ENCODE results near the gene SPINK8.
"Not testable (repeated sequence)": the region's sequence is repeated elsewhere in the genome, so short reads cannot be mapped to it uniquely, and the experiment has no call there.

The SPINK8 gene

GRCh38 chr3:48275287-48276027 is 58.0 kb downstream of the SPINK8 start:
- no peaks in the 10 kb centered on the region for H3K27me3 Mint-ChIP-seq
- peaks cover 9% of the 10 kb centered on the region for H3K36me3 Mint-ChIP-seq (ENCODE audit: low read depth)
- no peaks in the 10 kb centered on the region for H3K9me3 Mint-ChIP-seq
- no peak overlapping the region for H3K4me3 Mint-ChIP-seq
- H3K27ac Mint-ChIP-seq = no peak overlapping the region
- H3K4me1 Mint-ChIP-seq (ENCODE audit: low read depth) = peaks cover 6% of the 10 kb centered on the region

GRCh38 chr3:48274452-48274851 is 59.0 kb downstream of the SPINK8 start:
- Mint-ChIP-seq H3K27ac (no peak overlapping the region), H3K4me1 (ENCODE audit: low read depth) (peaks cover 16% of the 10 kb centered on the region)

DNA sequence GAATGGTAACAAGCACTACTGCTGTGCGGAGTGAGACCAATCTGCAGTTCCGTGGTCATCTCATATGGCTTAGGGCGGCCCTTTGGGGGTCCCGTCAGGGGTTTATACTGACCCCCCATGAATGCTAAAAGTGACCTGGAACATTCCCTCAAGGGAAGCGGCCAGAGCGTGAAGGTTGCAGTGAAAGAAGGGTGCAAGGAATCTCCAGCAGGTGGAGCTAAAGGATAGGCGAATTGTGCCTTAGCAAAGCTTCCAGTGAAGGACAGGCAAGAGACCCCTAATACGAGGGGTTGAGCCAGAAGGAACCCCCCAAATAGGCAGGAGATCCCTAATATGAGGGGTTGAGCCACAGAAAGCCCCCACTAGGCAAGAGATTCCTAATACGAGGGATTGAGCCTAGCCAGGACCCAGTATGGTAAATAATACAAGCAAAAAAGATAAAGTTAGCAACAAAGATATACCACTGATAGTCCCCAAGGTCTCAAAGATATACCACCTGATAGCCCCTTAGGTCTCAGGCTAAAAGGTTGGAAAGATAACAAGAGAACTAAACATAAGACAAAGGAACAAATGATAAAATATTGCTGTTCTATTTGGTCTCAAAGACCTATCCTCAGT is 59.8 kb downstream of the SPINK8 start:
- no peaks in the 10 kb centered on the region for H3K27me3 Mint-ChIP-seq
- H3K27ac Mint-ChIP-seq = peak overlapping the region; percentile 45
- peaks cover 23% of the 10 kb centered on the region for H3K4me1 Mint-ChIP-seq (ENCODE audit: low read depth)
- no peak overlapping the region for H3K4me3 Mint-ChIP-seq
- H3K36me3 Mint-ChIP-seq (ENCODE audit: low read depth) = peaks cover 27% of the 10 kb centered on the region
- H3K9me3 Mint-ChIP-seq = no peaks in the 10 kb centered on the region

More at GRCh38 chr3:48274452-48274851, 59.0 kb downstream of the SPINK8 start:
- Mint-ChIP-seq H3K36me3 (ENCODE audit: low read depth) (peaks cover 19% of the 10 kb centered on the region), H3K27me3 (no peaks in the 10 kb centered on the region), H3K9me3 (no peaks in the 10 kb centered on the region), H3K4me3 (no peak overlapping the region)

DNA sequence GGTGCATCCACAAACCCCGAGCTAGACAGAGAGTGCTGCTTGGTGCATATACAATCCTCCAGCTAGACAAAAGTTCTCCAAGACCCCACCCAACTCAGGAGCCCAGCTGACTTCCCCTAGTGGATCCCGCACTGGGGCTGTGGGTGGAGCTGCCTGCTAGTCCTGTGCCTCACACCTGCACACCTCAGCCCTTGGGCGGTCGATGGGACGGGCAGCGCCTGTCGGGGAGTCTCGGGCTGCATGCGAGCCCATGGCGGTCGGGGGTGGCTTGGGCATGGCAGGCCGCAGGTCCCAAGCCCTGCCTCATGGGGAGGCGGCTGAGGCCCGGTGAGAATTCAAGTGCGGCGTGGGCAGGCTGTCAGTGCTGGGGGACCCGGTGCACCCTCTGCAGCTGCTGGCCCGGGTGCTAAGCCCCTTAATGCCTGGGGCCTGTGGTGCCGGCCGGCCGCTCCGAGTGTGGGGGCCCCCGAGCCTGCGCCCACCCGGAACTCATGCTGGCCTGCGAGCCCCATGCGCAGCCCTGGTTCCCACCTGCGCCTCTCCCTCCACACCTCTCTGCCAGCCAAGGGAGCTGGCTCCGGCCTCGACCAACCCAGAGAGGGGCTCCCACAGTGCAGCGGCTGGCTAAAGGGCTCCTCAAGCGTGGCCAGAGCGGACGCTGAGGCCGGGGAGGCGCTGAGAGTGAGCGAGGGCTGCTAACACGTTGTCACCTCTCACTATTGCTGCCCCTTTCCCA is 61.5 kb downstream of the SPINK8 start:
- no peaks in the 10 kb centered on the region for H3K27me3 Mint-ChIP-seq
- peaks cover 39% of the 10 kb centered on the region for H3K4me1 Mint-ChIP-seq (ENCODE audit: low read depth)
- no peak overlapping the region for H3K27ac Mint-ChIP-seq
- peaks cover 41% of the 10 kb centered on the region for H3K36me3 Mint-ChIP-seq (ENCODE audit: low read depth)
- no peaks in the 10 kb centered on the region for H3K9me3 Mint-ChIP-seq
- no peak overlapping the region for H3K4me3 Mint-ChIP-seq

- not testable (repeated sequence) for H3K4me3 Mint-ChIP-seq, H3K9me3 Mint-ChIP-seq, H3K27ac Mint-ChIP-seq, H3K27me3 Mint-ChIP-seq
- Mint-ChIP-seq H3K36me3 (ENCODE audit: low read depth) (peaks cover 46% of the 10 kb centered on the region), H3K4me1 (ENCODE audit: low read depth) (peaks cover 42% of the 10 kb centered on the region)
Measured at GRCh38 chr3:48271223-48271622, 62.2 kb downstream of the SPINK8 start.

DNA sequence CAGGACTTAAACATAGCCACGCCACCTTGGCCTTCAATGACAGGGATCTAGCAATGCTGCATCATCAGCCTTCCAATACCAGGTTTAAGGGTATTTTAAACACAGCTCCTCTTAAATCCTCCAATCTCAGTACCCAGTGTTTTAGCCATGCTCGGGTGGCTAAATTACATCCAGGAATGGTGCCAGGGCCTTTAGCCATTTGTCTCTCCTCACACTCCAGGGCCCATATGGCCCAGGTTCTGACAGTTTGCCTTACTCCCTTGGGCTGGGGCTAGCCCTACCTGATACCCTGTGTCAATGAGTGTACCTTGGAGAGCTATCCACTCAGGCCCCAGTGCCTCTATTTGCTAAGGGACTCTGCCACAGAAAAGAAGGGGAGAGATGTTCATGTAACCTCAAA is 63.2 kb downstream of the SPINK8 start:
- no peaks in the 10 kb centered on the region for H3K27me3 Mint-ChIP-seq
- H3K4me3 Mint-ChIP-seq = no peak overlapping the region
- H3K9me3 Mint-ChIP-seq = no peaks in the 10 kb centered on the region
- peaks cover 42% of the 10 kb centered on the region for H3K4me1 Mint-ChIP-seq (ENCODE audit: low read depth)
- peak overlapping the region; percentile 83 for H3K27ac Mint-ChIP-seq
- peaks cover 50% of the 10 kb centered on the region for H3K36me3 Mint-ChIP-seq (ENCODE audit: low read depth)

DNA sequence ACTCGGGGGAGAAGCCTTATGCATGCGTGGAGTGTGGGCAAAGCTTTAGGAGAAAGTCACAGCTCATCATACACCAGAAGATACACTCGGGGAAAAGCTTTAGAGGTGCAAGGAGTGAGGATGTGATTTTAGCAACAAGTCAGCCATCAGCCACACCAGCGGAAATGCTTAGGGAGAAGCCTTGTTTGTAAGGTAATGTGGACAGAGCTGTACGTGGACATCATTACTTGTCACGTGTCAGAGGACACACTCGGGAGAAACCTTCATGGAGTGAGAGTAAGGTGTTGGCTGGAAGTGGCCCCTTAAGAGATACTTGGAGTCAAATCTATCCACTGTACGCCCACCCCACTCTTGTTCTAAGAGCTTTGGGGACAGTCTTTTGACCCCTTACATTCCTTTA is 63.9 kb downstream of the SPINK8 start:
- H3K27ac Mint-ChIP-seq = peak overlapping the region; percentile 90
- peaks cover 50% of the 10 kb centered on the region for H3K36me3 Mint-ChIP-seq (ENCODE audit: low read depth)
- peak overlapping the region; percentile 62 for H3K4me3 Mint-ChIP-seq
- H3K9me3 Mint-ChIP-seq = no peaks in the 10 kb centered on the region
- no peaks in the 10 kb centered on the region for H3K27me3 Mint-ChIP-seq
- peaks cover 42% of the 10 kb centered on the region for H3K4me1 Mint-ChIP-seq (ENCODE audit: low read depth)

DNA sequence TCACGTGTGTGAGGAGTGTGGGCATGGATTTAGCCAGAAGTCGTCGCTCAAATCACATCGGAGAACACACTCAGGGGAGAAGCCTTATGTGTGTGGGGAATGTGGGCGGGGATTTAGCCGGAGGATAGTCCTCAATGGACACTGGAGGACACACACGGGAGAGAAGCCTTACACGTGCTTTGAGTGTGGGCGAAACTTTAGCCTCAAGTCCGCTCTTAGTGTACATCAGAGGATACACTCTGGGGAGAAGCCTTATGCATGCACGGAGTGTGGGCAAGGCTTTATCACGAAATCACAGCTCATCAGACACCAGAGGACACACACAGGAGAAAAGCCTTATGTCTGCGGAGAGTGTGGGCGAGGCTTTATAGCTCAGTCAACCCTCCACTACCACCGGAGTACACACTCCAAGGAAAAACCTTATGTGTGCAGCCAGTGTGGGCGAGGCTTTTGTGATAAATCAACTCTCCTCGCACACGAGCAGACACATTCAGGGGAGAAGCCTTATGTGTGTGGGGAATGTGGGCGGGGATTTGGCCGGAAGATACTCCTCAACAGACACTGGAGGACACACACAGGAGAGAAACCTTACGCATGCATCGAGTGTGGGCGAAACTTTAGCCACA is 64.4 kb downstream of the SPINK8 start:
- H3K4me3 Mint-ChIP-seq = peak overlapping the region; percentile 62
- no peaks in the 10 kb centered on the region for H3K9me3 Mint-ChIP-seq

DNA sequence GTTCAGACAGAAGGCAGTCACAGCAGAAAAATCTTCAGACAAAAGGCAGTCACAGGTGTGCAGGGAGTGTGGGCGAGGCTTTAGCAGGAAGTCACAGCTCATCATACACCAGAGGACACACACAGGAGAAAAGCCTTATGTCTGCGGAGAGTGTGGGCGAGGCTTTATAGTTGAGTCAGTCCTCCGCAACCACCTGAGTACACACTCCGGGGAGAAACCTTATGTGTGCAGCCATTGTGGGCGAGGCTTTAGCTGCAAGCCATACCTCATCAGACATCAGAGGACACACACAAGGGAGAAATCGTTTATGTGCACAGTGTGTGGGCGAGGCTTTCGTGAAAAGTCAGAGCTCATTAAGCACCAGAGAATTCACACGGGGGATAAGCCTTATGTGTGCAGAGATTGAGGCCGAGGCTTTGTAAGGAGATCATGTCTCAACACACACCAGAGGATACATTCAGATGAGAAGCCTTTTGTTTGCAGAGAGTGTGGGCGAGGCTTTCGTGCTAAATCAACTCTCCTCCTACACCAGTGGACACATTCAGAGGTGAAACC is 65.0 kb downstream of the SPINK8 start:
- Mint-ChIP-seq H3K4me3 (peak overlapping the region; percentile 62), H3K27me3 (no peaks in the 10 kb centered on the region), H3K4me1 (ENCODE audit: low read depth) (peaks cover 42% of the 10 kb centered on the region), H3K27ac (peak overlapping the region; percentile 90), H3K36me3 (ENCODE audit: low read depth) (peaks cover 57% of the 10 kb centered on the region), H3K9me3 (no peaks in the 10 kb centered on the region)

More for the DNA sequence above, 64.4 kb downstream of the SPINK8 start:
- Mint-ChIP-seq H3K4me1 (ENCODE audit: low read depth) (peaks cover 42% of the 10 kb centered on the region), H3K27me3 (no peaks in the 10 kb centered on the region), H3K27ac (peak overlapping the region; percentile 90), H3K36me3 (ENCODE audit: low read depth) (peaks cover 53% of the 10 kb centered on the region)

DNA sequence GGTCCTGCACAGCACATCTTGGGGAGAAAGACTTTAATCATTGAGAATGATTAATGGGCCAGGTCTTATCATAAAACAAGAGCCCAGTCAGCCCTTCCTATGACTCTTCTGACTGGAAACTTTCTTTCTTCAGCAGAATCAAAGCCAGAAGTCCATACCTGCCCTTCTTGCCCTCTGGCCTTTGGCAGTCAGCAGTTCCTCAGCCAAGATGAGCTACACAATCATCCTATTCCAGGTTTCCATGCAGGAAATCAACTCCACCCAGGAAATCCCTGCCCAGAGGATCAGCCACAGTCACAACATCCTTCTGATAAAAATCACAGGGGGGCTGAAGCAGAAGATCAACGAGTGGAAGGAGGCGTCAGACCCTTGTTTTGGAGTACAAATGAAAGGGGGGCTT is 65.7 kb downstream of the SPINK8 start:
- H3K4me1 Mint-ChIP-seq (ENCODE audit: low read depth) = peaks cover 42% of the 10 kb centered on the region
- H3K27ac Mint-ChIP-seq = peak overlapping the region; percentile 90
- H3K9me3 Mint-ChIP-seq = no peaks in the 10 kb centered on the region
- H3K27me3 Mint-ChIP-seq = no peaks in the 10 kb centered on the region
- H3K36me3 Mint-ChIP-seq (ENCODE audit: low read depth) = peaks cover 57% of the 10 kb centered on the region
- H3K4me3 Mint-ChIP-seq = peak overlapping the region; percentile 54

DNA sequence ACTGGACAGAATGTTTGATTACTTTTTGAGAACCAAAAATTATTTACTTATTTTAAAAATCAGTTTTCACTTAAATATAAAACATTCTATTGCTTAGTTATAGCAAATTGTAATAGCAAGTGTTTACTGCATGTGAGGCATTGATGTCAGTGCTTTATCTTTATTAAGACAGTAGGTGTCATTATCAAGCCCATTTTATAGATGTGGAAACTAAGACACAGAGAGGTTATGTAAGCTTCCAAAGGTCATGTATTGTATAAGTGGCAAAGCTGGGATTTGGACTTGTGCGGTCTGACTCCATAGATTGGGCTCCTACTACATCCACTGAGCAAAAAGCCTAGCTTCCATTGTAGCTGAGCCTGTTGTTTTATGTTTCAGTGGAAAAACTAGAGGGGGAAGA is 74.9 kb downstream of the SPINK8 start:
- Mint-ChIP-seq H3K27ac (no peak overlapping the region), H3K36me3 (ENCODE audit: low read depth) (peaks cover 72% of the 10 kb centered on the region), H3K4me3 (no peak overlapping the region), H3K4me1 (ENCODE audit: low read depth) (peaks cover 5% of the 10 kb centered on the region), H3K27me3 (no peaks in the 10 kb centered on the region), H3K9me3 (peaks cover 8% of the 10 kb centered on the region)
